Fibroblast of skin of scalp (primary cell): ENCODE results near the gene RCAN1.

ENCODE experiments used
- DNase-seq: peaks from one replicate; pipeline ENCODE4 v3.0.0-alpha.2; 2013

Gene RCAN1

DNA sequence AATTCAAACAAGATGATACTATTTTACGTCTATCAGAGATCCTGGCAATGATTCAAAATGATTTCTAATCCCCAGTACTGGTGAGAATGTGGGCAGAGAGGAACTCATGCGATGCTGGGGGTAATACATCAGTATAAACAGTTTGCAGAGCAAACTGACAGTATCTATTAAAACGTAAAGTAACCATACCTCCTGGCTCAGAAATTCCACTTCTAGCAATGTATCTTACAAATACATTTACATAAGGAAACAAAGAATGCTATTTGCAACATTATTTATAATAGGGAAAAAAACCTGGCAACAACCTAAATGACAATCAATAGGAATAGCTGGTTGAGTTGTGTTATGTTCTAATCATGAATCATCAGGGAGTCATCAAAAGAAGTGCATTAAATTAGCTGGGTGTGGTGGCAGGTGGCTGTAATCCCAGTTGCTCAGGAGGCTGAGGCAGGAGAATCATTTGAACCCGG lies 15.9 kb downstream of the RCAN1 start:
- no peak for DNase-seq

DNA sequence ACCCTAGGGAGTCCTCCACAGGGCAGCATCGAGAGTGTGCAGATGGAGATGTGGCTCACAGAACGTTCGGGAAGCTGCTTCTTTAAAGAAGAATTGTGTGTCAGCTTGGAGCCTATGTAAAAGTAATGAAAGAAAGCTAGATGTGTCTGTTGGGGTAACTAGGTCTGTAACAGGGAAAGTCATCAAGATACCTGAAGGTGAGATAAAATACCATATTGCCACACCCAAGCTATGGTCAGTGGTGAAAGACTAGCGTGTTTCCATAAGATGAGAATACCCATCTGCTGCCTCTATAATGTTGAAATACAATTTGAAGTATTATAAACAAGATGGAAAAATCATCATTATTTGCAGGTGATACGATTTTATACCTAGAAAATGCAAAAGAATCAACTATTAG lies 17.5 kb downstream of the RCAN1 start:
- no peak for DNase-seq

DNA sequence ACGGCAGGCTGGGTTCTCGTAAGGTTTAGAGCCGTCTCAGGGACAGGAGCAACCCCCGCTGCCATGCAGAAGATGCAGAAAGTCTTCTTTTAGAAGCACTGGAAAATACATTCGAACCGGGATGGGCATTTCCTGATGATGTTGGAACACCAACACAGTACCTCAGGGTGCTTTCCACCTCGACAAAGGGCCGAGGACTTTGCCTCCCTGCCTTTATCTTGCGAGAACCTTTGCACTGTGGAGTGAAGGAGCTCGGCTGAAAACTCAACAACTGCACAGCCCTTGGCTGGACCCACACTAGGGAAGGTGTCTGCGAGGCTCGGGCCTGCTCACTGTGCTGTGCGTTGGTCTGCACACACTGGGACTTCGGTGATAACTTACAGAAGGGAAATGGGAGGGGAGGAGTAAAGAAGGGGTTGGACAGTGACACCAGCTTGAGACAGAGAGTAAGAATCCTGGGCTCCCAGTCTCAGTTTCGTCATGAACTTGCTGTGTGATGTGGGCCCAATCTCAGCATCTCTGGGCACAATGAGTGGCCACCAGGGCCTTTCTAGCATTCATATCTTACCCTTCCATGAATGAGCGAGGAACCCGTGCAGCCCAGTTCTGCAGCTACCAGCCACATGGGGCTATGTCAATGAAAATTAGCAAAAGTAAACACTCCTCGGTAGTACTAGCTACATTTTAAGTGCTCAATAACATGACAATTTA lies 18.2 kb downstream of the RCAN1 start:
- DNase-seq, result no peak

DNA sequence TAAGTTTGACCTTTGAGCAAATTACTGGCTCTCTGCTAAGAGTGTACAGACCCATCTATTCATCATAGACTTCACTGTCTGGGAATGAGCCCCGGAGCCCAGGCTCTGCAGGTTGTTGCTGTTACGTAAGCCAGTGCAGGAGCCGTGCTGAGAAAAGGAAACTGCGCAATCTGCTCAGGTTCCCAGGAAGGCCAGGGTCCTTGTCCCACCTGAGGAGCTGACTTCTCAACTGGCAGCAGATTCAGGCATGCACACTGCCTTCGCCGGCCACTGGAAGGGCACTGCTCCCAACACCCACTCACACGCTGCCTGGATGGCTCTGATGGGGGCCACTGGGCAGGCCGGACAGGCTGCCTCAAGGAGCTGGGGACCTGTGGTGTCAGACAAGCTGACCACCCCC lies 19.5 kb downstream of the RCAN1 start:
- no peak for DNase-seq

DNA sequence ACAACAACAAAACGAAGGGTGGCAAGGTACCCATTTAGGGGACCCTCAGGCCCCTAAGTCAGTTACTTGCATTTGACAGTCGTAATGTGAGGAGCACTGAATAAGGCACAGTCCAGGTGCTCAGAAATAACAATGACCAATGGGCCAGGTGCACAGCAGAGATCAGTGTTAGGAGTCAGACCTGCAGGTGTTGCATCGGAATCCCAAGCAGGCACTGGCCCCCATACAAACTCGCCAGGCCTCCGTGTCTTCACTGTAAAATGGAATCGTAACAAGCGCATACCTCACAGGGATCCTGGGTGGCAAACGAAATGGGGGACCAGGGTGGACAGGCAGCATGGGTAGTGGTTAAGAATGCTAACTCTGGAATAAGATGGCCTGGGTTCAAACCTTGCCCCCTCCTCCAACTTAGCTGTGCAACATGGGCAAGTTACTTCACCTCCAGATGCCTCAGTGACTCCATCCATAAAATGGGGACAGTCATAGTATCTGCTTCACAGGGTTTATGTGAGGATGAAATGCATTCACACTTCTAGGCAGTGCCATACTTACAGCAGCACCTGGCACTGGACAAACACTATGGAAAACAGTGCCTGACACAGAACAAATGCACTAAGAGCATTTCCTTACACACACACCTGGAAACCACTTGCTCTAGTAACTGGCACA lies 20.2 kb downstream of the RCAN1 start:
- DNase-seq, result no peak

DNA sequence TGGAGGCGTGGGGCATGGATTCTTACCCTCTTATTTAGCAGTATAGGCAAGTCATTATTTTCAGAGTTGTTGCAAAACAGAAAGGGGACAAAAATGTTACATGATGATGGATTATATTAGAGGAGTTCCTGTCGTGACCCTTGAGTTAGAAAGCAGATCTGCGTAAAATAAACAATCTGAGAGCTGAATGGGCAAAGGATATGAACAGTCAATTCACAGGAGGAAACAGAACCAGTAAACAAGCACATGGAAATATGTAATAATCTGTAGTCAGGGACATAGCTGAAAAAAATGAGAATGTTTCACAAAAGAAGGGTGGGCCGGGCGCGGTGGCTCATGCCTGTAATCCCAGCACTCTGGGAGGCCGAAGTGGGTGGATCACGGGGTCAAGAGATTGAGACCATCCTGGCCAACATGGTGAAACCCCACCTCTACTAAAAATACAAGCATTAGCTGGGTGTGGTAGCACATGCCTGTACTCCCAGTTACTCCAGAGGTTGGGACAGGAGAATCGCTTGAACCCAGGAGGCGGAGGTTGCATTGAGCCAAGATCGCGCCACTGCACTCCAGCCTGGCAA lies 20.9 kb downstream of the RCAN1 start:
- DNase-seq, result no peak

DNA sequence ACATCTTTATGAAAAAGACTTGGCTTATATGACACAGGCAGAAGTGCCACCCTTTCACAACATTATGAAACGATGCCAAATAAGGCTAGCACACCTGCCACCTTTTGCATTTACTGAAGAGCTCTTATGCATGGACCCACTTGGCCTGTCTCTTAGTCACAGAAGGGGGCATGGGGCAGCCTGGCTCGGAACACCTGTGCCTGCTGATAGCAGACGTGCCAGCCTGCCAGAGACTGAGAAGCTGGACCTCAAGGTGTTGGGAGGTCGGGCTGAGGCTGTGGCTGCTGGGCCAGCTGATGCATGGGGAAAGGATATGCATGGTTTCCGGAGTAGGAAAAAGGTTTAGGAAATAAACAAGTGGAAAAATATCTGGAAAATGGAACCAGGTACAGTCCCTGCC lies 21.5 kb downstream of the RCAN1 start:
- no peak for DNase-seq

DNA sequence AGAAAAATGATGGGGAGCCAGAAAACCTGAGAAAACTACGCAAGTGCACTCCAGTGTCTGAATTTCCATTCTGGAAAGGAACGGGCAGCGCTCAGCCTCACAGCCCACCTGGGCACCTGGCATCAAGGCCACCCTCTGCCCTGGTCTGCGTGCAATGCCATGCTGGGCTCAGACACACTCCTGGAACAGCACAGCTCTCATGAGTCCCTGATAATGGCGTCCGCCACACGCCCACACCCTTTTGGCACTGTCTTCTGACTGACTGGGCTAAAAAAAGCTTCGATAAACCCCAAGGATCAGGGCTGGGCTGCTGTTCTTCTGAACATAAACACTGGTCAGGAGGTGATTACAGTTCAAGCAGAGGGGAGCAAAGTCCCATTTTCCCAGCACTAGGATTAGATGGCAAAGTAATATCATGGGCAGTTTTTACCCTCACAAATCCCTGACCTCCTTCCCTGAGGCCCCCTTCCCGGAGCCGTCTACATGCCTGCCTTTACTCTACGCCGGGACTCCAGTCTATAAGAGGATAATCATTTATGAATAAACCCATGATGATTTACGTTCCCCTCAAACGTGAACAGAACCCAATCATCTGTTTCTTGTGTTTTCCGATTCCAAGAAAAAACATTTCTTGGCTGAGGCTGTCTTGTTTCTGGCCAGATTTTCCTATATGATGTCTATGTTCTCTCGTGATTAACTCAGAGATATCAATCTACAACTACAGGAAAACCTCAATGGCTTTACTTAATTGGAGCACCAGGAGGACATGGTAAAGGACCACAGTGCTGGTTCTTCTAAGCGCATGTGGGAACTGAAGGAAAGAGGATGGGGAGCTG lies 22.6 kb downstream of the RCAN1 start:
- DNase-seq, result no peak

DNA sequence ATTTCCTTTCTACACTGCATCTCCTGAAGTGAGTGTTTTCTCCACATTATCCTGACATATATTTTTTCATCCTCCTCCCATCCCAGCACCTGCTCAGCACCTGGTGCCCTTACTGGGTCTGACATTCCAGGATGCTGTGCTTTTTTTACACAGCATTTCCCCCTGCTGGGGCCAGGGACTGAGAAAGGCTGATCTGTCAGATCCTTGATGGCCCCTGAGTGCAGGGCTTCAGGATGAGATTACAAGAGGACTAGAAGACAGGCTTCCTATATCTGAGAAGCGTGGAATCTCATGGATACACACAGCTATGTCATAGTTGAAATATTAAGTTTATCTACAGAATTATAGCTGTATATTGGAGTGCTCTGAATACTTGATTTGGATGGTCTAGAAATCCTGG lies 24.4 kb downstream of the RCAN1 start:
- DNase-seq, result no peak

DNA sequence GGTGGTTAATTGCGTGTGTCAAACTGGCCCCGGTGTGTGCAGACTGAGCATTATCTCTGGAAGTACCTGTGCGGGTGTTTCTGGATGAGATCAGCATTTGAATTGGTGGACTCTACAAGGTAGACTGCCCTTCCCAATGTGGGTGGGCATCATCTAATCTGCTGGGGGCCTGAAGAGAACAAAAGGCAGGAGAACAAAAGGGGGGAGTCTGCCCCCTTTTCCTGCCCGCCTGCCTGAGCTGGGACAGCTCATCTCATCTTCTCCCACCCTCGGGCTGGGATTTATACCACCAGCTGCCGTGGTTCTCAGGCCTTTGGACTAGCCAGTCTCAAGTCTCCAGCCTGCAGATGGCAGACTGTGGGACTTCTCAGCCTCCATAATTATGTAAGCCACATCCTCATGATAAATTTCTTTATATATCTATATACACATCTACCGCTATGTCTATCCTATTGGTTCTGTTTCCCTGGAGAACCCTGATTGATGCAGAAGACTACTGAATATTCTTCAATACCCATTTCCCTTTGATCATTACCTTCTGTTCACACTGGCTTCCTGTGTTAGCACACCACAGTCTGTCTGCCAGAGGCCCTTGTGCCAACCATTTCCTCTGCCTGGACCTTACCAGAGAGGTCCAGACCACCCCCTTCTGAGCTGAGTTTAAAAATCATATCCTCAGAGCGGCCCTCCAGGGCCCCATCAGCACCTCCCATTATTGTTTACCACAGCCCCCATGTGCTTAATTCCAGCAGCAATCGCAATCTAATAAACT lies 25.2 kb downstream of the RCAN1 start:
- no peak for DNase-seq

DNA sequence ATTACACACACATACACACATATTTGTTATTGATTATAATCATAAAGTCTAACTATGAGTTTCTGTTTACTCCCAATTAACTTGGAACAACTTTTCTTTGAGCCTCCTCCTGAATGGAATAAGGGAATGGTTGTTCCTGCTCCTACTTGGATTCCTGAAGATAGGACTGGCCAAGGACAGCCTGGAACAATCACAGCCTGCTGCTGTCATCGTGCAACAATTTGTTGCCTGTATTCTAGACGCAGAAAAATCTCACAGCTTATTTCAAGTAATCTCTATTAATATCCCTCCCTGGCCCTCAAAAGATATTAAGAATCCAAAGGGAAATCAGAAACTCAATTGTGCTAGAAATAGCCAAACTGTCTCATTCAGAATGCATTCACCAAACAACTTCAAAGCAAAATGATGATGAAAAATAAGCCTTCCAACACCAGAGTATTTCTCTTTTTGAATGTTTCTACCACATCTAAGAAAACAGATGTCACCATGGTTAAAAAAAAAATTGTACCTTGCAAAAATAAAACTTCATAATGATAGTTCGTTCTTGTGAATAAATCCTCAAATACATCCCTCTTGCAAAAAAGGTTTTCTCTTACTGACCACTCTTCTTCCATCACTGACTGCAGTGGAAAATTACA lies 30.9 kb downstream of the RCAN1 start:
- DNase-seq, result no peak

DNA sequence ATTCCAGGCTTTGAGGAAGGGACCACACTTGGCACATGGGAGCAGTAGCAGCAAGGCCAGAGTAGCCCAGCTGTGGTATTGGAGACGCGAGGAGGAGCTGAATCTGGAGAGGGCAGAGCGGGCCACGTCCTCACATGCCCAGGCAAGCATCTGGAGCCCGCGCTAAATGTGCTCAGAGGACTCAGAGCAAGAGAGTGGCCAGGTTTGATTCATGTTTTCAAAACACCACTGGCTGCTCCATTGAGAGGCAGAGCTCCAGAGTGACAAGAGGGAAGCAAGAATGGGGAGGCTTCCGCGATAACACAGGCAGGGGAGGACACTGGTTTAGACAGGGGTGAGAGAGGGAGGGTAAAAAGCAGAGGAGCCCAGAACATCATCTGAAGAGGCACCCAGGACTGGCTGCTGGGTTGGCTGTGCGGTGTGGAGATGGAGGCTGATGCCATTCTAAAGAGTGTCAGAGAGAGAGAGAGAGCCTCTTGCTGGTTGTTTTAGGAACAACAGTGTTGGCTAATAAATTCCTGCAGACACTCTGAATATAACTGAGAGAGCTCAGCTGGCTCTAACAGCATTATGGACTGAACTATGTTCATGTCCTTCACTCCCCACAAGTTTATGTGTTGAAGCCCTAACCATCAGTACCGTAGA lies 32.3 kb downstream of the RCAN1 start:
- DNase-seq, result peak; percentile 82

DNA sequence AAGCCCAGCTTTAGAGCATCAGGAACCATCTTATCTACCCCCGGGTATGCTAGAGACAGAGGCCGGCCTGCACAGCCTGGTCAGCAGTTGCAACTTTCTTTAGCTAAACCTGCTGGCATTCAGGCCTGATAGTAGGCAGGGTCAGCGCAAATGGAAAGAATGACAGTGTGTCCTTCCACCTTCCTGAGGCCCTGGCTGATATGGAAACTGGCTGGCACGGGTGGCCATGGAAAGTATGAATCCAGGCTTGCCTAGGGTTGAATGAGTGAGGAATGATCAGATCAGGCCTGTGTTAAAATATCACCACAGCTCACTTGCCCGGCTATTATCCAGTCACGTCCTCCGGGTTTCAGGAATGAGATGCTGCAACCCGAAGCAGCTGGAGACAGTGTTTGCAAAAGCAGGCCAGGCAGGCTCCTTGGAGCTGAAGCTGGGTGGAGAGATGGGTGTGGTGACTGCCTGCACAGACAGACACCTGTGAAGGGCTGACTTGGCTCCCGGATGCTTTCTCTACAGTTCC lies 34.7 kb downstream of the RCAN1 start:
- peak; percentile 24 for DNase-seq

DNA sequence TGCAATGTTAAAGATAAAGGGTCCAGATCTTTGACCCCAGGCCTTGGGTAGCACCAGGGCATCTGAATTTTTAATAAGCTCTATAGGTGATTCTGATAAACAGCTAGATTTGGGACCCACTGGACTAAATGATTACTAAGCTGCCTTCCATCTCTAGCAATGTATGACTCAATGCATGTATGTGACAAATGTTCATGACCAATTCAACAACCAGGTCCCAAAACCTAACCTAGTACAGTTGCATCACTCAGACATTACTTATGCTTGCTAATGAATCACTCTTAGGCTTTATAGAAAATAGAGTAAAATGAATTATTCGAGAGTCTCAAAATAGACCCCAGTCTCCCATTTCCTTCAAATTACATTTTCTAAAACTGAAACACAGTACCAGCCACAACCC lies 35.5 kb downstream of the RCAN1 start:
- DNase-seq, result peak; percentile 82

DNA sequence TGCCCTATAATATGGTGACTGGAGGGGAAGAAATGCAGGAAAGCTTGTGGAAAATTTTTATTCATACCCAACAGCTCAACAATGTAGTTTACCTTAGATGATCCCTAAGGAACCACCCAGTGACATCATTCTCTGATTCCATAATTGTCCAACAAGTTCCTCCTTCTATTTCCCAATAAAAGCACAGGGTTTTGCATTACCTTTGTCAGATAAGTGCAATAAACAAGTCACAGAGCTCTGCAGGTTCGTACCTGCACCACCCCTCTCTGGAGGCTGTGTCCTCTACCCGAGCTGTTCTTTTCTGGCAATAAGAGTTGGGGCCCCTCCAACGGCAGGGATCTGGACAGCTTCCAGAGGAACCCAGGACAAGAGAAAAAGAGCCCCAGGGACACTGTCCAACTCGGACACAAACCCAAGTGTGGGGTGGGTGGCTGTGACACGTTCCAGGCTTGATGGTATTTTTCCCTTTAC lies 38.8 kb downstream of the RCAN1 start:
- peak; percentile 61 for DNase-seq

DNA sequence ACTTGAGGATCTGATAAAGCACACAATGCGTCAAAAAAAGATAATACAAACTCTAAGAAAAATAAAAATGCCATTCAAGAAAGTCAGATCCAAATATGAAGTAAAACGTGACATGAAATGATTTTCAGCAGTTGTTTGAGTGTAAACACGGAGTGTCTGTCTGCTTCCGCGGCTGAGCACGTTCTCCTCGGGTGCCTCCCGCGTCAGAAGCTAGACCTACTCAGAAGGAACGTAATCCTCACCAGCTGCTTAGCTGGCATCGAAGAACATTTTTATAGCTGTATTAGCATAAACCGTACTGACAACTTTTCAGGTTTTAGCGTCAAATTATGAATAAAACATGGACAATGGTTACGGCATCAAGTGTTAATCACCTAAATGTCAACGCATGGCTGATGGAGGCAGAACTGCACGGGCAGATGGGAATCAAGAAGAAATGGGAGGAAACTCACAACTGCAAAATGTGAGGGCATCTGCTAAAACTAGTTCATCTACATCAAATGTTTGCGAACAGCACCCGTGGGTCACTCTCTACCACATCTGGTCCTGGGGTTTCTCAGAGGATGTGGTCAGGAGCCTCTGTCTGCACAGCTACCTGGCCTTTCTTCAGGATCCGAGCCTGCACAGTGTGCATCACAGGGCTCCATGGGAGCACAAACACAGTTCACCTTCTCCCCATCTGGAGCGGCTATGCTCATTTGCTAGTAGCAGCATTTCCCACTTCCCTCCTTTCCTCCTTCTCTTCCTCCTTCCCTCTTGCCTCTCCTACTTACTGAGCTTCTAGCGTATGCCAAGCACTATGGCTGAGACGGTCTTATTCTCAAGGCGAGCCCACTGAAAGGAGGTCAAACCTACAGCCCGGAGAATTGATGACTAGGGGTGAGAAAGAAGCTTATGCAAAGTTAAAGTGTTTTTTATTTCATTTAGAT lies 40.0 kb downstream of the RCAN1 start:
- DNase-seq, result peak; percentile 51

DNA sequence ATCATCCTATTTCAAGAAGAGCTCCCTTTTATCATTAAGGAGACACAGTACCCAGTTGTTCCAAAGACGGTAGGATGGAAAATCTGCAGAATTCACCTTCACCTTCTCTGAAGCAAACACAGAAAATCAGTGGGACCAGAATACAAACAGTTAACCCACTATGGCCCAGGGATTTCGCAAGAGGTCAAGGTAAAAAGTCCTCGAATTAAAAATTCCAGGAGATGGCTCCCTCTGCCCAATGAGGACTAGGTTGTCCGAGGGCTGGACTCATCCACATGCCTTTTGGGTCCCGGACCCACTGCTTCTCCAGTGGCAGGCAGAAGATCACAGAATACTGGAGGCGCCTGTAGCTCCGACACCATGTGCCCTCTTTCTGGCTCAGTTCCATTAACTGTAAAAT lies 42.9 kb downstream of the RCAN1 start:
- DNase-seq, result no peak

DNA sequence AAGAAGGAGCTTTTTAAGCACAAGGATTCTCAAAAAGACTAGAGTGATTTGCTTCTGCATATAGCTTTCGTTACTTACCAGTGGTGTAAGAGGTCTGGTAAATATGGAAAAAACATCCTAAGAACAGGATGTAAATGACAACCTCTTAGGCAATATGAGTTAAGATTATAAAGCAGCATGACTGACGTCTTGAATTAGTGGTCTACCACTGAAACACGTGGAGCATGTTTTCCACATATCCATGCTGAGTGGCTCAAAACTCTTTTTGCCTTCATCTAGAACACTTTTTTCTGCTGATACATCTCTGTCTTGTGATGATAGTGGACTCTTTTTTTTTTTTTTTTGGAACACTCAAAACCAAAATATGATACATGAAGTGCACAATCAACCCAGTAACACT lies 44.6 kb downstream of the RCAN1 start:
- peak; percentile 21 for DNase-seq

DNA sequence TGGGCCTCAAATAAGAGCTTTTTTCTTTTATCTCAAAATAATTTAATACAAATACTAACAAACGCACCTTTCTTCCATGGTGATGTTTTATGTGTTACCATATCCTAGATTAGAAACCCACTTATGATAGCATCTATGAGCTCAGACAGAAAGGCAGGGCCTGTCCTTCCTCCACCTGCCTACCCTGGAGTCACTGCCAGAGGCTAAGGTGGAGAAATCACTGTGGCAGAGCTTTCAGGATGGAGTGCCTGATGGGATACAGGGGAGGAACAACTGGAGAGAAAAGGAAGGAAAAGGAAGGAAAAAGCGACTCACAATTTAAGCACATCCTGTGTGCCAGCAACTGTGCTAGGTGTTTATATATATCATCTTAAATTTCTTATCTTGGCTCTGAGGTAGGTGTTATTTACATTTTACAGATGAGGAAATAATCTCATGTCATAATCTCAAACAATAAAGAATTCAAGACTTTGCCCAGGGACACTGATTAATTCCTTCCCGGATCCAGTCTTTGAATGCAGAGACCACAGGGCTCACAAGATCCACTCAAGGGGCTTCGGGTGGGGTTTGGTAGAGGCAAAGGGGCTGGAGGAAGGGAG lies 45.4 kb downstream of the RCAN1 start:
- no peak for DNase-seq
